ENCODE measurements around the gene SIX2.

SIX2 gene

DNA sequence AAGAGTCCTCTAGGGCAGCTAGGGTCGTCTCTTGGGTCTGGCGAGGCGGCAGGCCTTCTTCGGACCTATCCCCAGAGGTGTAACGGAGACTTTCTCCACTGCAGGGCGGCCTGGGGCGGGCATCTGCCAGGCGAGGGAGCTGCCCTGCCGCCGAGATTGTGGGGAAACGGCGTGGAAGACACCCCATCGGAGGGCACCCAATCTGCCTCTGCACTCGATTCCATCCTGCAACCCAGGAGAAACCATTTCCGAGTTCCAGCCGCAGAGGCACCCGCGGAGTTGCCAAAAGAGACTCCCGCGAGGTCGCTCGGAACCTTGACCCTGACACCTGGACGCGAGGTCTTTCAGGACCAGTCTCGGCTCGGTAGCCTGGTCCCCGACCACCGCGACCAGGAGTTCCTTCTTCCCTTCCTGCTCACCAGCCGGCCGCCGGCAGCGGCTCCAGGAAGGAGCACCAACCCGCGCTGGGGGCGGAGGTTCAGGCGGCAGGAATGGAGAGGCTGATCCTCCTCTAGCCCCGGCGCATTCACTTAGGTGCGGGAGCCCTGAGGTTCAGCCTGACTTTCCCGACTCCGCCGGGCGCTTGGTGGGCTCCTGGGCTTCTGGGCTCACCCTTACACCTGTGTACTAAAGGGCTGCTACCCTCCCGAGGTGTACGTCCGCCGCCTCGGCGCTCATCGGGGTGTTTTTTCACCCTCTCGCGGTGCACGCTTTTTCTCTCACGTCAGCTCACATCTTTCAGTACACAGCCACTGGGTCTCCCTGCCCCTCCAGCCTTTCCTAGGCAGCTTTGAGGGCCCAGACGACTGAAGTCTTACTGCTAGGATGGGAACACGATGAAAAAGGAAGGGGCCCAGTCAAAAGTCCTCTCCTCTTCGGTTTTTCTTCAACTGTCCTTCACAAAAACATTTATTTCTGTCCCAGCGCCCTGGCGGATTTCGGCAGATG is 8.1 kb downstream of the SIX2 start:
- peak in 1 of 2 experiments; percentile 19 for DNase-seq

- no peak for DNase-seq
Observed at GRCh38 chr2:45000341-45000901, 8.8 kb downstream of the SIX2 start.

DNA sequence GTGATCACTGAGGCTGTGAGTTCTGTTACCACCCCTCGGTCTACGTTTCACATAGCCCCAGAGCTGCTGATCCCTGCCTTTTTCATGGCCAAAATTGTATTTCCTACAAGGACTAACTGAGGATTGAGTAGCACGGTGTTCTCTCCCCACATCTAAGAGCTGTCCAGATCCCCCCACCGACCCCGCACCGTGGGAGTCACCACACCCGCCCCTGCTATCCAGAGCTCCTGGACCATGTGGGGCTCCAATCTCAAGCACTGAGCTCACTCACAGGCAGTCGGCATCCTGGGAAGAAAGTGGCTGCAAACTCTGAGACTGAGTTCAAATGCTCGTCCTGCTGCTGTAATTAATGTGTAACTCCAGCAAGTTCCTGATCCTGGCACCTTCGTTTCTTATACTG is 9.7 kb downstream of the SIX2 start:
- no peak for DNase-seq

- no peak for DNase-seq
Observed at GRCh38 chr2:44997963-44998362, 11.3 kb downstream of the SIX2 start.

DNA sequence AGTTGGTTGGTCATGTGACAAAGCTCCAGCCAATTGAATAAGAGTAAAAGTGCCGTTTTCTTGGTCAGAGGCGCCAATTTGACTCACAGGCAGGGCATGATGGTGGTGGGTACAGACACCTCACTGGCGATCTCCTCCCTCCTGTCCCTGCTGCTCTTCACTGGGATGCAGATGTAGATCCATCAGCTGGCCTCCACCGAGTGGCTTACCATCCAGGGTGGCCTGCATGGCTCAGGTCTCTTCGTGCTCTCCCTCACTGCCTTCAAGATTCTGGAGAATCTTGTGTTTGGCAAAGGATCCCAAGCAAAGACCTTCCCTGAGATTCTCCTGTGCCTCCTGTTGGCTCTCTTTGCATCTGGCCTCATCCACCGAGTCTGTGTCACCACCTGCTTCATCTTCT is 12.9 kb downstream of the SIX2 start:
- DNase-seq = no peak

DNA sequence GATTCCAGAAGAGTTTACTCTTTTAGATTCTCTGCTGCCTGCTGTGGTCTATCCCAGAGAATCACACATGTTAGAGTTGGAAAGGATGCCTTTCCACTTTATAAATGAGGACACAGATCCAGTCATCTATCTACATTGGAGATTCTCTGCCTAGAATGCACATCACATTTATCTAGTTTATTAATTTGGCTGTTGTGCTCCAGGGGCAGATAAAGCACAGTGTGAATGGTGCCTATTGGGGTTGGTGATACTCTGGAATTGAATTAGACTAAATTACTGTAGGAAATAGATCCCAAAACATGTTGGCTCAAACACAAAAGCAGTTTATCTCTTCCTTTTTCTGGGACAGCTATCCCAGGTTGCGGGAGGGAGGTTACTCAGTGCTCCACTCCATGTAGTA is 14.9 kb downstream of the SIX2 start:
- no peak for DNase-seq

- DNase-seq = no peak
Observed at GRCh38 chr2:44989176-44989575, 20.1 kb downstream of the SIX2 start.

- no peak for DNase-seq
Observed at GRCh38 chr2:44983836-44984604, 25.2 kb downstream of the SIX2 start.

GRCh38 chr2:44981714-44982108 is 27.5 kb downstream of the SIX2 start:
- DNase-seq = peak; percentile 73 to 80

GRCh38 chr2:44980751-44981713 is 28.2 kb downstream of the SIX2 start:
- DNase-seq = no peak

DNA sequence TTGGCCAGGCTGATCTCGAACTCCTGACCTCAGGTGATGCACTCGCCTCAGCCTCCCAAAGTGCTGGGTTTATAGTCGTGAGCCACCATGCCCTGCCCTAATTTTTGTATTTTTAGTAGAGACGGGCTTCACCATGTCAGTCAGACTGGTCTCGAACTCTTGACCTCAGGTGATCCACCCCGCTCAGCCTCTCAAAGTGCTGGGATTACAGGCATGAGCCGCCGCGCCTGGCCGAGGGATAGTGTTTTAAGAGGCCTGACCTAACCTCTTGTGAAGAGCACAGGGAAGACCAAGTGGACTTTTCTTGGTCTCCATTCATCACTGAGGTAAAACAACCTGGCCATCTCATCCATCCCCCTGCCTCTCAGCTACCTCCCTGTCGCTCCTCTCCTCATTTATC is 29.7 kb downstream of the SIX2 start:
- no peak for DNase-seq

- peak in 1 of 2 experiments; percentile 19 for DNase-seq
Observed at GRCh38 chr2:44975571-44976450, 33.4 kb downstream of the SIX2 start.

GRCh38 chr2:44974064-44974715 is 35.1 kb downstream of the SIX2 start:
- DNase-seq = no peak

- no peak for DNase-seq
Observed at GRCh38 chr2:44972771-44973535, 36.3 kb downstream of the SIX2 start.

- no peak for DNase-seq
Observed at GRCh38 chr2:44970846-44971450, 38.3 kb downstream of the SIX2 start.

DNA sequence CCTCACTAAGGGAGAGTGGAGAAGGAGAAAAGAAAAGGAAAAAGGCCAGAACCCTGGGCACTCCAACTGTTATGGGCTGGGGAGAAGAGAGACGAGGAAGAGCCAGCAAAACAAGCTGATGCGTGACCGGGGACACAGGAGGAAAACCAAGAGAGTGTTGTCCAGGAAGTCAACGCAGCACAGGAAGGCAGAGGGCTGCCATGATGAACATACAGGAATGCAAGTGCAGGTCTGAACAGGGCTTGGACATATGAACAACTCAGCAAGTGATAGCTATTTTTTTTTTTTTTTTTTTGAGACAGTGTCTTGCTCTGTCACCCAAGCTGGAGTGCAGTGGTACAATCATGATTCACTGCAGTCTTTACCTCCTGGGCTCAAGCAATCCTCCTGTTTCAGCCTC is 39.3 kb downstream of the SIX2 start:
- no peak for DNase-seq

DNA sequence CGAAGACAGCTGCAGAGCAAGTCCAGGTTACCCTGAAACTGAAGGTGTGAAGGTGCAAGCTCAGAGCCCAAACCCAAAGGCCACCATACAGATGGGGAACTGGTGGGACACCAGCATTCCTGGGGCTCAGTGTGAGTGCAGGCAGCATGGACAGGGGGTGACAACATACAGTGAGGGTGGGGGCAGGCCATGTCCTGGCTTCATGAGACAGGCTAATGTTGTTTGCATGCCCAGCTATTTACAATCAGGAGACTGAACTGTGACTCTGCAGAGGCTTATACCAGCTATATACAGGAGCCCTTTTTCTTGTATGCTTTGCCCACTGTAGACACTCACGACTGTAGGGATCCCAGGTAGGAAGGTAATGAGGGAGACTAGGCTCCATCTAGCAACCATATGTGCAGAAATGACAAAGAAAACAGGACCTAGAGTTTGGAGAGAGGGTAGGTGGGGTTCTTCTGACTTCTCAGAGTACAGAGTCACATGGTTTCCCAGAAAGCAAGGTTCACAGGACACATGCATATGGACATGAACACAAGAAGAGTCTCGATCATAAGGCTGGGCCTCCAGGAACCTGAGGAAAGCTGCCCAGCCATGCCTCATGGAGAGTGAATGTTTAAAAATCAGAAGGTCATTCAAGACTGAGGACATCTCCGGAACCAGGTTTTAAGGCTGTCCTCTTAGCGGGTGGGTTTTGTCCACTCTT is 41.4 kb downstream of the SIX2 start:
- DNase-seq = no peak

GRCh38 chr2:44967056-44967455 is 42.2 kb downstream of the SIX2 start:
- DNase-seq = no peak

DNA sequence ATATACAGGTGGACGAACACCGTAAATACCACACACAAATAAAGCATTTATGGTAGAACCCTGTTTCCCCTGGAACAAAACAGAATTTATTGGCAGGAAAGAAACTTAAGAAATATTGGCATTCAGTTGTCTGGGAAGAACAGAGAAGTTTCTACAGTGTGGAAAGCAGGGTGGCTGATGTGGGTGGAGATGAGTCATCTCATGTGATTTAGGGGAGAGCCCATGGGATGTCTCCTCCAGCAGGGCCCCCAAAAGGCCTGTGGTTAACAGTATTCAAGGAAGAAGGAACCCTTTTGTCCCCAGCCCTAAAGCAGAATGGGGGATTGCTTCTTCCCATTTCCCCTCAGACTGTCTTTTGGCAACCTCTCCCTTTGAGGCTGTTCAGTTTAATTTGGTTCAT is 43.6 kb downstream of the SIX2 start:
- no peak for DNase-seq

Data from activated CD4-positive, alpha-beta T cell treated with anti-CD3 and anti-CD28 coated beads, Interleukin-2, amount 50 U/mL, for 48 hours (primary cell).